K562 (cell line): Measurements from ENCODE around the gene USP48. TPM values are rescaled to one million over a fixed set of nuclear protein-coding genes. Genes with fewer than 3 reads are reported as not detected.

ENCODE experiments used
- BCL6 ChIP-seq: fragments of 250-450 bp; sonication (Bioruptor Pico); IDR thresholded peaks from 2 replicates; pipeline ENCODE4 v1.4.0; 2020
- CBX3 ChIP-seq, 2 experiments: IDR thresholded peaks; 1 replicate in 1 of 2; 2 replicates in 1 of 2; pipeline ENCODE4 v1.6.1; 2012; ENCODE audit warnings: inconsistent platforms in 2 of 2, low read length in 2 of 2, borderline replicate concordance in 1 of 2, control low read depth in 1 of 2
- CGGBP1 ChIP-seq: fragments of 250-450 bp; sonication (Bioruptor Pico); IDR thresholded peaks from 2 replicates; pipeline ENCODE4 v1.9.0; 2021; ENCODE audit warnings: mild to moderate bottlenecking
- DNMT1 ChIP-seq: fragments of 450-650 bp; IDR thresholded peaks from 2 replicates; pipeline ENCODE4 v1.6.1; 2016; ENCODE audit warnings: antibody characterized with exemption, mild to moderate bottlenecking
- E2F8 ChIP-seq: fragments of 450-650 bp; IDR thresholded peaks from 2 replicates; pipeline ENCODE4 v1.7.1; 2018; ENCODE audit warnings: mild to moderate bottlenecking, low read depth; ENCODE audit not compliant: partially characterized antibody
- HDAC1 ChIP-seq, 2 experiments: fragments of 450-650 bp; IDR thresholded peaks; 2 replicates each; pipeline ENCODE4 v1.6.1; 2016 to 2017; ENCODE audit warnings: inconsistent platforms in 1 of 2, mild to moderate bottlenecking in 1 of 2, moderate library complexity in 1 of 2
- JUN ChIP-seq, 2 experiments: sonication (generic) in 1 of 2; formaldehyde crosslinking in 1 of 2; IDR thresholded peaks; 2 replicates each; pipeline versions ENCODE4 v1.6.1 to v1.8.0; 2012 to 2022; ENCODE audit warnings: borderline replicate concordance in 2 of 2, mild to moderate bottlenecking in 2 of 2, improper control_type of control experiment in 1 of 2, low read depth in 1 of 2, low read length in 1 of 2, missing genetic modification reagents in 1 of 2
- MED1 ChIP-seq: sonication (generic); formaldehyde crosslinking; IDR thresholded peaks from 2 replicates; pipeline ENCODE4 v1.8.1; 2023; ENCODE audit warnings: missing genetic modification reagents, borderline replicate concordance
- MEF2A ChIP-seq: IDR thresholded peaks from 2 replicates; pipeline ENCODE4 v1.6.1; 2011; ENCODE audit warnings: low read depth, mild to moderate bottlenecking, low read length, moderate library complexity; ENCODE audit not compliant: control insufficient read depth
- NCOR1 ChIP-seq: fragments of 450-650 bp; IDR thresholded peaks from 2 replicates; pipeline ENCODE4 v1.6.1; 2016; ENCODE audit warnings: mild to moderate bottlenecking, moderate library complexity
- NEUROD1 ChIP-seq: fragments of 150-350 bp; IDR thresholded peaks from 2 replicates; pipeline ENCODE4 v1.6.1; 2014; ENCODE audit warnings: borderline replicate concordance, low read length, low read depth; ENCODE audit not compliant: partially characterized antibody
- RNF219 ChIP-seq: fragments of 250-450 bp; sonication (Bioruptor Pico); IDR thresholded peaks from 2 replicates; pipeline ENCODE4 v1.5.0; 2022; ENCODE audit warnings: mild to moderate bottlenecking
- STAT5A ChIP-seq: IDR thresholded peaks from 2 replicates; pipeline ENCODE4 v1.6.1; 2012; ENCODE audit warnings: low read length, inconsistent platforms, borderline replicate concordance
- XRCC5 ChIP-seq: fragments of 200-400 bp; formaldehyde crosslinking; IDR thresholded peaks from 2 replicates; pipeline ENCODE4 v1.6.1; 2017; ENCODE audit warnings: low read depth, mild to moderate bottlenecking, low read length
- ZNF584 ChIP-seq: fragments of 200-800 bp; sonication (Bioruptor generic); IDR thresholded peaks from 2 replicates; pipeline ENCODE4 v1.6.1; 2016; ENCODE audit warnings: low read depth, mild to moderate bottlenecking, missing genetic modification characterization, missing compliant biosample characterization
- polyA plus RNA-seq, 8 experiments: library from polyadenylated mRNA; depleted of rRNA in 4 of 8; stranded (reverse) in 5 of 8; unstranded in 3 of 8; fragments of >200 nt; fragmentation: Nextera tagmentation in 2 of 8; fragmentation: Illumina TruSeq in 1 of 8; extraction: Ambion mirVana in 2 of 8; extraction: Trizol in 1 of 8; gene quantifications; 2 replicates each; pipeline versions ENCODE4 v1.2.1 to v1.2.3, GENCODE V29; 2011 to 2014; ENCODE audit warnings: inconsistent platforms in 1 of 8, missing spikeins in 1 of 8
- total RNA-seq, 7 experiments: library from RNA; depleted of rRNA in 6 of 7; stranded (reverse); fragments of >200 nt in 6 of 7; fragmentation: Illumina TruSeq in 2 of 7; extraction: Trizol in 2 of 7; gene quantifications; 2 replicates each; pipeline versions ENCODE4 v1.2.1 to v1.2.3, GENCODE V29; 2011 to 2021; ENCODE audit warnings: low replicate concordance in 1 of 7

Gene USP48
- total and polyA plus RNA-seq, 9 of the 15 experiments (the other 6 are each of a cell fraction or from before 2014, with no cell fraction given) = 23.3 to 123 (median 106) TPM

GRCh38 chr1:21782868-21783678 lies at the start of gene USP48 (continued):
- TF ChIP-seq BCL6 = no peak
- 0 out of 2 replicates have a peak, but pooled peaks have one; percentile 13 for TF ChIP-seq MED1 (CRISPR knock-in tag)
- peak; percentile 98 for TF ChIP-seq DNMT1
- no peak; the same call in none of the 2 replicates for TF ChIP-seq CGGBP1 (CRISPR knock-in tag)
- TF ChIP-seq MEF2A = no peak
- TF ChIP-seq RNF219 = peak; percentile 57; the same call in 1 of the 2 replicates
- TF ChIP-seq E2F8 = peak; percentile 79
- TF ChIP-seq HDAC1 (IDR thresholded peaks at IDR 0.05) = peak in 1 of 2 experiments; percentile 73; a peak in 2 of 4 replicates
- peak; percentile 97; the same call in 1 of the 2 replicates for TF ChIP-seq ZNF584 (CRISPR knock-in tag)
- peak in 1 of 2 experiments; percentile 30; a peak in 2 of 3 replicates for TF ChIP-seq CBX3 (IDR thresholded peaks at IDR 0.05; ENCODE audit: borderline replicate concordance in 1 of 2, low read length in 2 of 2)
- TF ChIP-seq STAT5A = no peak; the same call in 1 of the 2 replicates
- 0 out of 2 replicates have a peak, but pooled peaks have one; percentile 0 for TF ChIP-seq NCOR1
- peak; percentile 61; the same call in 1 of the 2 replicates for TF ChIP-seq XRCC5
- no peak for TF ChIP-seq NEUROD1
- TF ChIP-seq JUN (IDR thresholded peaks at IDR 0.05; ENCODE audit: borderline replicate concordance, low read depth, low read length) = peak; percentile 88; the same call in 1 of the 2 replicates
- TF ChIP-seq JUN (CRISPR knock-in tag; IDR thresholded peaks at IDR 0.05; ENCODE audit: borderline replicate concordance) = peak; percentile 87
